ENCODE results near the gene ZSWIM5. TPM values are rescaled to one million over a fixed set of nuclear protein-coding genes. Genes with fewer than 3 reads are reported as not detected.

The ZSWIM5 gene
- total and polyA plus RNA-seq, 2 experiments from 2014 or later: 6.6 to 7.6 TPM

DNA sequence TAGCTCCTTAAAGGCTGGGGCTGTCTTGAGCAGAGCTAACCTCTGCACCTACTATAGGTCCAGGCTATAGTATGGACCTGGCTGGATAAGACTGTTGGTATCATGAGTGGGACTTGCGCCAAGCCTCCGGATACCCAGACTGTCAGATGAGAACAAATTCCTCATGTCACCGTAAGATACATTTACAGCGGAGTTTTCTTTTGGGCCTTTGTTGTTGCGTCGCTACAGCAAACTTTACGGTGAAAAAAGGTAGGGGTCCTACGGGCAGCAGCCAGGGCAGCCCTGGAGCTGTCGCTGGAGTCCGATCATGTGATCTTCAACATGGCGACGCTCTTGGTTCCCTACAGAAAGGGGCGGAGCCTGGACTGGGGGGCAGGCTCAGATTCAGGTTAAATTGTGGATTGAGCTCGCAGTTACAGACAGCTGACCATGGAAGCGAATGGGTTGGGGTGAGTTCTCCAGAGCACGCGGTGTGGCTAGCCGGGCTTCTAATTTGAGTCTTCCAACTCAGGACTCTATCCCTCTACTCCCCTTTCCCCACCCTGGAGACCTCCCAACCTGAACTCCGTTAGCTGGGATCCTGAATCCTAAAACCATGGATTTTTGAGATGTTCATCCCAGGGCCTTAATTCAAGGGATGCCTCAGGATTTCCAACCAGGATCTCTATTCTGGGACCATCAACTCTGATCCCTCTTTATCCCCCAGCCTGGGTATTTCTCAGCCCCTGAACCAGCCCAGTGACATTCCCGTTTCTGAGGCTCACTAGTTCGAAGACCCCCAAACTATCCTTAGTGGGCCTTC lies 194.4 kb downstream of the ZSWIM5 start, which contains the start of gene UROD:
TSS of gene UROD (plus strand) at position 418 of the 802 bp plus-strand sequence. CDS start at position 430, 12 bp downstream.
- Histone ChIP-seq H3K4me3 (peak within 1 kb of the TSS; percentile 67), H3K9me3 (ENCODE audit: low read depth) (no peaks in the 10 kb centered on the region), H3K27ac (peak within 1 kb of the TSS; percentile 87), H3K4me1 (ENCODE audit: low read depth) (peaks cover 13% of the 10 kb centered on the region), H3K36me3 (peaks cover 7% of the 10 kb centered on the region), H3K27me3 (no peaks in the 10 kb centered on the region)
- TF ChIP-seq, protein P1, sequence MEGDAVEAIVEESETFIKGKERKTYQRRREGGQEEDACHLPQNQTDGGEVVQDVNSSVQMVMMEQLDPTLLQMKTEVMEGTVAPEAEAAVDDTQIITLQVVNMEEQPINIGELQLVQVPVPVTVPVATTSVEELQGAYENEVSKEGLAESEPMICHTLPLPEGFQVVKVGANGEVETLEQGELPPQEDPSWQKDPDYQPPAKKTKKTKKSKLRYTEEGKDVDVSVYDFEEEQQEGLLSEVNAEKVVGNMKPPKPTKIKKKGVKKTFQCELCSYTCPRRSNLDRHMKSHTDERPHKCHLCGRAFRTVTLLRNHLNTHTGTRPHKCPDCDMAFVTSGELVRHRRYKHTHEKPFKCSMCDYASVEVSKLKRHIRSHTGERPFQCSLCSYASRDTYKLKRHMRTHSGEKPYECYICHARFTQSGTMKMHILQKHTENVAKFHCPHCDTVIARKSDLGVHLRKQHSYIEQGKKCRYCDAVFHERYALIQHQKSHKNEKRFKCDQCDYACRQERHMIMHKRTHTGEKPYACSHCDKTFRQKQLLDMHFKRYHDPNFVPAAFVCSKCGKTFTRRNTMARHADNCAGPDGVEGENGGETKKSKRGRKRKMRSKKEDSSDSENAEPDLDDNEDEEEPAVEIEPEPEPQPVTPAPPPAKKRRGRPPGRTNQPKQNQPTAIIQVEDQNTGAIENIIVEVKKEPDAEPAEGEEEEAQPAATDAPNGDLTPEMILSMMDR (IDR thresholded peaks at IDR 0.05; ENCODE audit: low read depth, low read length): no peak
- DNase-seq (ENCODE audit: low read depth in 1 of 2, low spot score in 1 of 2): peak; percentile 97 to 98

DNA sequence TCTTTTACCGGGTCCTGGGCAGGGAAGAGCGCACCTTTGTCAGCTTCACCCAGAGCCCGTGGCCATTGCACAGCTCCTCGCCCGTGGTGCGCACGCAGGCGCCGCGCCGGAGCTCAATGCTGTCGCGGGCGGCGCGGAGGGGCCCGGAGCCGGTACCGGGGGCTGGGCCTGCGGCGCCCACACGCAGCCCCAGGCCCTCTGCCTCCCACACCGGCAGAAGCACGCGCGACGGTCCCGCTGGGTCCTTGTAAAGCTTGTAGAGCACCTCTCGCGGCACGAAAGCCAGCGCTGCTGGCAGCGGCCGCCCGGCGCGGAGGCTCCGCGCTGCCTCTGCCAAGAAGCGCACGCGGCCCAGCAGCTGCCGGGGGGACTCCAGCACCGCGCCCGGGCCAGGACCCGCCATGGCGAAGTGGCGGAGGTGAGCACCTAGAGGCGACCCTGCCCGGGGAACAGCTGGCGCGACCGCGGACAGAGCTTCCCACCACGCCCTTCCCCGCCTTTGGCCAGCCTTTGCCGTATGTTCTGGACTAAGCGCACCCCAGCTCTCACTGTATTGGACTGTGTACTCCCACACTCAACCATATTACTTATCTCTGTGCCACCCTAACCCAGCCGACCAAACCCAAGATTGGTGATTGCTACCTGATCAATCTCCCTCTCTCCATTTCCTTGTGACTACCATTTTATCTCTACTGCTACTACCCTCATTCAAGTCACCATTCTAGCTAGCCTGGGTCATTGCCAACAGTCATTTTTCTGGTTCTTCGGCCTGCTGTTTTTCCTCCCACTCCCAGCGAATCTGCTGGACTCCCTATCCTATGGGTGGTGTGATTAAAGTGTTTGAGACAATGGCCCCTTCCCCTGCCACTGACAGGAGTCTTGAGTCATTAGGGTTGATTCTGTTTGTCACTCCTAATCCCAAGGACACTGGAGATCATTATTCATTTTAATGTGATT lies 195.3 kb downstream of the ZSWIM5 start, which contains the start of gene HECTD3:
TSS of gene HECTD3 (minus strand) at position 470 of the 957 bp plus-strand sequence. CDS start at position 403, 67 bp downstream.
- Histone ChIP-seq H3K9me3 (ENCODE audit: low read depth) (no peaks in the 10 kb centered on the region), H3K36me3 (peaks cover 7% of the 10 kb centered on the region), H3K27me3 (no peaks in the 10 kb centered on the region), H3K4me3 (peak within 1 kb of the TSS; percentile 67), H3K4me1 (ENCODE audit: low read depth) (peaks cover 13% of the 10 kb centered on the region), H3K27ac (peak within 1 kb of the TSS; percentile 87)
- TF ChIP-seq, protein P1 (IDR thresholded peaks at IDR 0.05; ENCODE audit: low read depth, low read length): no peak
- DNase-seq (ENCODE audit: low read depth in 1 of 2, low spot score in 1 of 2): peak; percentile 74 to 88

DNA sequence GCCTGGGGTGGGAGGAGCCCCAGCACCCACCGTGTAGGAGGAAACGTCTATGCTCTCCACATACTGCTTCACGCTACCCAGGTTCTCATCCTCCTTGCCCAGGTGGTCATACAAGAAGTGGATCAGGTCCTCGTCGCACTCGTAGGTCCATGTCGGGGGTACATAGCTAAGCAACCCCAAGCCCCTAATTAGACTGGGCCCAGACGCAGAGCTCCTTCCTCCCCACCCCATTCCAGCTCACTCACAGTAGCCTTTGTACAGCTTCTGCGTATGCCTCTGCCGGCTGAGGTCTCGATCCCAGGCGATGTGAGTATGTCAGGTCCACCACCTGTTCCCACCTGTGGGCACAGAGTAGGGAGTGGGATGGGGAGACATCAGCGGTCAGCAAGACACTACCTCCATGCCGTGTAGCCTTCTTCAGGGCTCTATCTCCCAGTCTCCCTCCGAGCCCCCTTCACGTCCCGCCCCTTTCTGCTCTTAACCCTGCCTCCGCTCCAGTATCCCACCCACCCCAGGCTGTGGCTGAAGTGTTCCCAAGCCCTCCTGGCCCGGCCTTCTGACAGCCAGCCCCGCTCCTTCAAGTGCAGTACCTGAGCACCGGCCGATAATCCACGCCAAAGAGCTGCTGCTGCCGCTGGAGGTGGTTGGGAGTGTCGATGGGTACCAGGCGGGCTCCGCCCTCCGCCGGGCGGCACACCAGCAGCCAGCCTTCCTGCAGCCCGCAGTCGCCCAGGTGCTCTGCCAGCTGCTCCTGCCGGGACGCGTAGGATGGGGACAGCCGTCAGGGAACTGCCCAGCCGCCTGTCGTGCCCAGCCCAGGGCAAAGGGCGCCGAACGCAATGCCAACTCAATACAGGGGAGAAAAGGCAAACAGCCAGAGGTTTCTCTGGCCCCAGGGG lies 196.2 kb downstream of the ZSWIM5 start:
- H3K4me1 ChIP-seq (ENCODE audit: low read depth): peaks cover 13% of the 10 kb centered on the region
- H3K4me3 ChIP-seq: peak overlapping the region; percentile 67
- H3K27me3 ChIP-seq: no peaks in the 10 kb centered on the region
- TF ChIP-seq, protein P1 (IDR thresholded peaks at IDR 0.05; ENCODE audit: low read depth, low read length): no peak
- H3K36me3 ChIP-seq: peaks cover 13% of the 10 kb centered on the region
- H3K9me3 ChIP-seq (ENCODE audit: low read depth): no peaks in the 10 kb centered on the region
- peak in 1 of 2 donors; percentile 25 for DNase-seq (ENCODE audit: low read depth in 1 of 2, low spot score in 1 of 2)
- H3K27ac ChIP-seq: no peak overlapping the region

- H3K36me3 ChIP-seq: peaks cover 20% of the 10 kb centered on the region
- TF ChIP-seq, protein P1 (IDR thresholded peaks at IDR 0.05; ENCODE audit: low read depth, low read length): no peak
- no peaks in the 10 kb centered on the region for H3K27me3 ChIP-seq
- no peak overlapping the region for H3K4me3 ChIP-seq
- peaks cover 13% of the 10 kb centered on the region for H3K4me1 ChIP-seq (ENCODE audit: low read depth)
- no peak for DNase-seq (ENCODE audit: low read depth in 1 of 2, low spot score in 1 of 2)
- no peak overlapping the region for H3K27ac ChIP-seq
- H3K9me3 ChIP-seq (ENCODE audit: low read depth): no peaks in the 10 kb centered on the region
Observed at GRCh38 chr1:45009296-45009865, 197.0 kb downstream of the ZSWIM5 start.
